Activated T-helper 17 cell treated with anti-CD3 and anti-CD28 coated beads, Interleukin-2, amount 50 U/mL, for 72 hours (primary cell): ENCODE results near the gene FAIM2. TPM values are rescaled to one million over a fixed set of nuclear protein-coding genes. Genes with fewer than 3 reads are reported as not detected.

Source experiments
- ATAC-seq: fragments of 150-1000 bp; cut with Tn5 transposase; replicated peaks from 2 replicates; pipeline ENCODE4 v1.10.0; 2021; ENCODE audit warnings: mild to moderate bottlenecking, moderate library complexity
- H3K27ac Mint-ChIP-seq: one replicate; pipeline ENCODE4 v1.8.0; 2022; ENCODE audit warnings: mixed read lengths
- H3K27me3 Mint-ChIP-seq: one replicate; pipeline ENCODE4 v1.8.0; 2022; ENCODE audit warnings: mixed read lengths
- H3K36me3 Mint-ChIP-seq: one replicate; pipeline ENCODE4 v1.8.0; 2022; ENCODE audit warnings: low read depth, mild to moderate bottlenecking, mixed read lengths
- H3K4me1 Mint-ChIP-seq: one replicate; pipeline ENCODE4 v1.8.0; 2022; ENCODE audit warnings: mixed read lengths
- H3K4me3 Mint-ChIP-seq: one replicate; pipeline ENCODE4 v1.8.0; 2022; ENCODE audit warnings: mild to moderate bottlenecking, mixed read lengths
- H3K9me3 Mint-ChIP-seq: one replicate; pipeline ENCODE4 v1.8.0; 2022; ENCODE audit warnings: mixed read lengths
- total RNA-seq, 2 donors: library from RNA; stranded (reverse); gene quantifications; one replicate each; pipeline ENCODE4 v1.2.3, GENCODE V29; 2022

FAIM2 gene
- 1 to 10 TPM in 1 of 2 donors, under 1 TPM in 1; 0.73 to 1.6 TPM for total RNA-seq

GRCh38 chr12:49903700-49904423 is at the start of gene FAIM2:
Gene FAIM2, minus strand, starts transcription at chr12:49903900. Its CDS starts 108 bp downstream, at chr12:49903792.
- Mint-ChIP-seq H3K36me3 (no peaks in the 10 kb centered on the region), H3K27ac (peak within 1 kb of the TSS; percentile 54), H3K27me3 (peaks cover 7% of the 10 kb centered on the region), H3K4me1 (peaks cover 8% of the 10 kb centered on the region), H3K4me3 (peak within 1 kb of the TSS; percentile 73), H3K9me3 (no peaks in the 10 kb centered on the region)
- peak; percentile 80 for ATAC-seq

- ATAC-seq: no peak
- Mint-ChIP-seq H3K27ac (no peak overlapping the region), H3K4me3 (no peak overlapping the region), H3K27me3 (peaks cover 26% of the 10 kb centered on the region), H3K9me3 (no peaks in the 10 kb centered on the region), H3K4me1 (no peaks in the 10 kb centered on the region), H3K36me3 (no peaks in the 10 kb centered on the region)
These were observed 49.5 kb upstream of the FAIM2 start for GRCh38 chr12:49953151-49953550.

- no peak for ATAC-seq
- no peaks in the 10 kb centered on the region for H3K36me3 Mint-ChIP-seq
- H3K4me3 Mint-ChIP-seq: no peak overlapping the region
- peak overlapping the region; percentile 33 for H3K27ac Mint-ChIP-seq
- H3K9me3 Mint-ChIP-seq: no peaks in the 10 kb centered on the region
- peaks cover 20% of the 10 kb centered on the region for H3K27me3 Mint-ChIP-seq
- no peaks in the 10 kb centered on the region for H3K4me1 Mint-ChIP-seq
These were observed 48.8 kb upstream of the FAIM2 start for GRCh38 chr12:49952391-49953055.

GRCh38 chr12:49951411-49952240 is 47.9 kb upstream of the FAIM2 start:
- Mint-ChIP-seq H3K4me1 (no peaks in the 10 kb centered on the region), H3K36me3 (no peaks in the 10 kb centered on the region), H3K27me3 (peaks cover 11% of the 10 kb centered on the region), H3K4me3 (no peak overlapping the region), H3K27ac (peak overlapping the region; percentile 33), H3K9me3 (no peaks in the 10 kb centered on the region)
- ATAC-seq: no peak

GRCh38 chr12:49950273-49951251 is 46.9 kb upstream of the FAIM2 start, which contains the start of gene AQP2:
Gene AQP2, plus strand, starts transcription at chr12:49950737. Its CDS starts 94 bp downstream, at chr12:49950831.
- H3K4me3 Mint-ChIP-seq: no peak within 1 kb of the TSS
- ATAC-seq: no peak
- H3K9me3 Mint-ChIP-seq: no peaks in the 10 kb centered on the region
- H3K36me3 Mint-ChIP-seq: no peaks in the 10 kb centered on the region
- peaks cover 8% of the 10 kb centered on the region for H3K4me1 Mint-ChIP-seq
- H3K27me3 Mint-ChIP-seq: peaks cover 9% of the 10 kb centered on the region
- no peak within 1 kb of the TSS for H3K27ac Mint-ChIP-seq

GRCh38 chr12:49949866-49950265 is 46.2 kb upstream of the FAIM2 start:
- no peaks in the 10 kb centered on the region for H3K9me3 Mint-ChIP-seq
- H3K36me3 Mint-ChIP-seq: no peaks in the 10 kb centered on the region
- H3K4me1 Mint-ChIP-seq: peaks cover 15% of the 10 kb centered on the region
- no peak overlapping the region for H3K4me3 Mint-ChIP-seq
- H3K27ac Mint-ChIP-seq: no peak overlapping the region
- ATAC-seq: no peak
- peaks cover 7% of the 10 kb centered on the region for H3K27me3 Mint-ChIP-seq

DNA sequence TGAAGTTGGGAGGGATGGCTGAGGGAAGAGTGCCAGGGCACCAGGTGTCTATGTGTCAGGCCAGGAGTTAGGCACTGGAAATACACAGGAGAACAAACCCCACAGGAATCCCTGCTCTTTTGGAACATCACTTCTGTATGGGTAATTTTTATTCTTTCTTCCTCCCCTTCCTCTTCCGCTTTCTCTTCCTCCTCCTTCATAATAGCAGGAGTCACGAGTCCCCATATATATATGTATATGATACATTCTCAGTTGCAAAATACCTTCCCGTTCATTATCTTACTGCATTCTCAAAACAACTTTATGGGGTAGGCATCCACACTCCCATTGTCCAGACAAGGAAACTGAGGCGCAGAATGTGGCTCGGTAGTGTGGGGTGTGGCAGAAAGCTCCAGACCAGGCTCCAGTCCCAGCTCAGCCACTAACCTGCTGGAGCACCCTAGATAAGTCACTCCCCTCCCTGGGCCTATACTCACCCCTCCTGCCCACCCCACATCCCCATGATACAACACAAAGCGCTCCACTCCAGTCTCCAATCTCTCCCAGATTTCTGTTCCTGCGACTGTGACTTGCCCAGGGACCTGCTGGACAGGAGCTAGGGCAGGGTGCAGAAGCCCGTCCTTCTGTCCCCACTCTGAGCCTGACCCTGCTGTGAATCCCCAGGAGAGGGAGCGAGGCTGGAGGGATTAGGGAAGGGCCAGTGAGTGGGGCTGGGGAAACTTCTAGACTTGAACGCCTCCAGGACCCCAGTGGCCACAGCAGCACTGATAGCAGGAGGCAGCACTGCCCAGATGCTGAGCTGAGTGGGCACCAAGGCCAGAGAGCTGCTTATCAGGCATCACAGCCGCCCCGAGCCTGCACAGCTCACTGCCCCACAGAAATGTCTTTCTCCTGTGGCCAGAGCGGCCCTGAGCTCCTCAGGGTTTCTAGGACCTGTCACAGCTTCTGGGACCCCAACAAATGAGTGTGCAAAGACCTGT is 45.5 kb upstream of the FAIM2 start:
- Mint-ChIP-seq H3K9me3 (no peaks in the 10 kb centered on the region), H3K4me1 (peaks cover 19% of the 10 kb centered on the region), H3K4me3 (no peak overlapping the region), H3K27ac (peak overlapping the region; percentile 35), H3K36me3 (no peaks in the 10 kb centered on the region), H3K27me3 (peaks cover under 1% of the 10 kb centered on the region)
- ATAC-seq: no peak

DNA sequence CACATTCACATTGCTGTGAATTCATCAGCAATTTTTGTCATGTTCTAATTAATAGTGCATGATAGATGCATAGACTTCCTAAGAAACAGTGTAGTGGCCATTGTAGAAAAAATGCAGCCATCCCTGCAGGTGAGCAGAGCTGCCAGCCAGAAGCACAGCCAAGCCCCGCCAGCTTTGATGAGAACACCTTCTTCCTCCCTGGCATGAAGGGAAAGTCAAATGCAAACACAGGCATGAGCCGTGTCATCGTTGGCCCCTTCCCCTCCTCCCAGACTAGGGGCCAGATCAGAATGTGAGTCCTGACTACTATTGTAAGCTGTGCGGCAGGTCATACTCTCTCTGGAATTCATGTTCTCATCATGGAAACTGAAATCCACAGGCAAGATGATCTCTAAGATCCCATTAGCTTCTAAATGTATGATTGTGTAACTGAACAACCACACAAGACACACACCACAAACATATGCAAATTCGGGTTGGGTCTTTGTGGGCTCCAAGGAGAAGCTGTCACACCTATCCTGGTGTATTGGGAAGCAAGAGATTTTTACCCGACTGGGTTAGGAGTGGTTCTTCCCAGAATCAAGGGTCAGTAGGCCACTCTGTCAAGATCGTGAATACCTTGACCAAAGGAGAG is 44.0 kb upstream of the FAIM2 start:
- Mint-ChIP-seq H3K4me1 (peaks cover 23% of the 10 kb centered on the region), H3K27me3 (no peaks in the 10 kb centered on the region), H3K36me3 (no peaks in the 10 kb centered on the region), H3K4me3 (no peak overlapping the region), H3K27ac (peak overlapping the region; percentile 5), H3K9me3 (no peaks in the 10 kb centered on the region)
- ATAC-seq: no peak

DNA sequence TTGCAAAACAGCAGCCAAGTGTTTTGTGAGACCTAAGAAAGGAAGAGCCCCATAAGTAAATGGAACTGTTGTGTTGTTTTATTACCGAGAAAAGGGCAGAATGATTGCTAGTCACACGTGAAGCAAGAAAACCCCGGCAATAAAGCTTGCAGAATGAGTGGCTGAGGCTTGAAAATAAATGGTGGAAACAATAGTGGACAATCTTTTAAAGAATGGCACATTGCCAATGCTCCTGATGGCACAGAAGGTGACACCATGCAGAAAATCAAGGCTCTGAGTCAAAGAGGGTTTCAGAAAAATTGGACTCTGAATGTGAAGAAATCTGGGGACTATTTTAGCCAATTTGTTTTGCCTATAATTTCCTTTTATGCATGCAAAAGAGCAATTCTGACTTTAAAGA is 42.8 kb upstream of the FAIM2 start:
- ATAC-seq: no peak
- Mint-ChIP-seq H3K4me3 (peak overlapping the region; percentile 83), H3K27me3 (no peaks in the 10 kb centered on the region), H3K4me1 (peaks cover 26% of the 10 kb centered on the region), H3K9me3 (no peaks in the 10 kb centered on the region), H3K27ac (peak overlapping the region; percentile 86), H3K36me3 (no peaks in the 10 kb centered on the region)

DNA sequence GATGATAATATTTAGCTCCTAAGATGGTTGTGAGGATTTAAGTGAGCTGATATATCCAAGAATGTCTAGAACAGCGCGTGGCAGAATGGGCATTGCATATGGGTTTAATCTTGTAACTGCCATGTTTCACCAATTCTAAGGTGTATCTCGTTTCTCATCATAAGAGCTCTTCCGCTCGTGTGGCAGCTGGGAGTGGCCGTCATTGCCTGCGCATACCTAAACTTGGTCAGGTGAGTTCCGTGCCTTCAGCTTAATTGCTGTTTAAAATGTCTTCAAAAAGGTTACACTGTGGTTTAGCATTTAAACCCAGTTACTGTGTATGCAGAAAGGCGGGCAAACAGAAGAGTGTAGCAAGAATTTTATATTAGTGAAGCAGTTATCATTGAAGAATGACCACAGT is 42.4 kb upstream of the FAIM2 start:
- Mint-ChIP-seq H3K27ac (peak overlapping the region; percentile 86), H3K4me1 (peaks cover 26% of the 10 kb centered on the region), H3K9me3 (no peaks in the 10 kb centered on the region), H3K36me3 (no peaks in the 10 kb centered on the region), H3K27me3 (no peaks in the 10 kb centered on the region), H3K4me3 (peak overlapping the region; percentile 83)
- ATAC-seq: no peak

GRCh38 chr12:49945394-49946080 is 41.8 kb upstream of the FAIM2 start:
- peak overlapping the region; percentile 86 for H3K27ac Mint-ChIP-seq
- ATAC-seq: peak; percentile 97
- H3K4me1 Mint-ChIP-seq: peaks cover 26% of the 10 kb centered on the region
- no peaks in the 10 kb centered on the region for H3K36me3 Mint-ChIP-seq
- H3K27me3 Mint-ChIP-seq: no peaks in the 10 kb centered on the region
- peak overlapping the region; percentile 83 for H3K4me3 Mint-ChIP-seq
- H3K9me3 Mint-ChIP-seq: no peaks in the 10 kb centered on the region

- Mint-ChIP-seq H3K36me3 (no peaks in the 10 kb centered on the region), H3K4me3 (peak overlapping the region; percentile 83), H3K4me1 (peaks cover 26% of the 10 kb centered on the region), H3K9me3 (no peaks in the 10 kb centered on the region), H3K27ac (peak overlapping the region; percentile 86), H3K27me3 (no peaks in the 10 kb centered on the region)
- ATAC-seq: no peak
These were observed 41.0 kb upstream of the FAIM2 start for GRCh38 chr12:49944718-49945117.
